Measurements from ENCODE around the gene NCOA5.

- TF ChIP-seq POLR2AphosphoS5 (IDR thresholded peaks at IDR 0.05; ENCODE audit: low read depth) (no peak), REST (IDR thresholded peaks at IDR 0.05; ENCODE audit: unreplicated experiment) (no peak), CTCF (conservative IDR thresholded peaks at IDR 0.05; ENCODE audit: low read depth in 2 of 2) (no peak), EZH2phosphoT487 (IDR thresholded peaks at IDR 0.05; ENCODE audit: unreplicated experiment) (no peak), EZH2 (IDR thresholded peaks at IDR 0.05; ENCODE audit: low read depth, unreplicated experiment) (no peak)
These were observed 22.8 kb upstream of the NCOA5 start for GRCh38 chr20:46112430-46113112.
